Right ventricle myocardium inferior (tissue), 1 donor: Measurements from ENCODE around the gene FAM168B. TPM values are rescaled to one million over a fixed set of nuclear protein-coding genes. Genes with fewer than 3 reads are reported as not detected.
A peak's percentile ranks its signal among the peaks of the same experiment; 100 is the strongest.

ENCODE experiments used
- ATAC-seq: fragments of 200-7000 bp; cut with Tn5 transposase; one replicate; pipeline ENCODE4 v1.9.1; 2020; ENCODE audit warnings: mild to moderate bottlenecking, moderate library complexity
- DNase-seq: peaks from one replicate; pipeline ENCODE4 v3.0.0; 2021; ENCODE audit errors: missing footprints
- intact Hi-C: fragments of 100-400 bp; cut with DNase I; formaldehyde crosslinking; loops from one replicate; pipeline ENCODE4 v1.11.0; 2022
- total RNA-seq: library from RNA; stranded (reverse); fragmentation: NEBNext Ultra II Directional; extraction: Animal tissue kit (Norgen Biotek cat#: 25700); gene quantifications from one replicate; pipeline ENCODE4 v1.2.1, GENCODE V29; 2021
- donor health status: DM: no; HTN: yes; CAD: no; lungs with severe emphysema.

Gene FAM168B
- total RNA-seq, 1 donor from 2014 or later, result 85.6 TPM

GRCh38 chr2:131063501-131064283 lies 29.6 kb downstream of the FAM168B start:
- DNase-seq (no peak), ATAC-seq (peak; percentile 49)
- intact Hi-C loops, result no loop called here

- no peak for DNase-seq
- intact Hi-C loops, result no loop called here
- ATAC-seq, result no peak
Observed at GRCh38 chr2:131058920-131059319, 34.3 kb downstream of the FAM168B start.

- no peak for ATAC-seq
- DNase-seq, result no peak
- intact Hi-C loops, result no loop called here
Observed at GRCh38 chr2:131058214-131058843, 34.9 kb downstream of the FAM168B start.

GRCh38 chr2:131056932-131057287 lies 36.4 kb downstream of the FAM168B start:
- DNase-seq, result no peak
- intact Hi-C loops, result no loop called here
- no peak for ATAC-seq

GRCh38 chr2:131056204-131056931 lies 36.9 kb downstream of the FAM168B start:
- ATAC-seq (peak; percentile 35), DNase-seq (no peak)
- intact Hi-C loops, result no loop called here

- ATAC-seq (peak; percentile 27), DNase-seq (no peak)
- intact Hi-C loops, result no loop called here
Observed at GRCh38 chr2:131055169-131056065, 37.8 kb downstream of the FAM168B start.

GRCh38 chr2:131054488-131054887 lies 38.8 kb downstream of the FAM168B start:
- DNase-seq (no peak), ATAC-seq (no peak)
- intact Hi-C loops, result no loop called here

- no peak for ATAC-seq
- no peak for DNase-seq
- intact Hi-C loops, result no loop called here
Observed at GRCh38 chr2:131052741-131053263, 40.5 kb downstream of the FAM168B start.

- ATAC-seq (no peak), DNase-seq (no peak)
- intact Hi-C loops, result no loop called here
Observed at GRCh38 chr2:131050896-131051295, 42.4 kb downstream of the FAM168B start.

- intact Hi-C loops, result no loop called here
- ATAC-seq (no peak), DNase-seq (no peak)
Observed at GRCh38 chr2:131049150-131049718, 44.0 kb downstream of the FAM168B start.

- DNase-seq, result no peak
- no peak for ATAC-seq
- intact Hi-C loops, result no loop called here
Observed at GRCh38 chr2:131048641-131049040, 44.6 kb downstream of the FAM168B start.

GRCh38 chr2:131047920-131048560 lies 45.2 kb downstream of the FAM168B start:
- DNase-seq (no peak), ATAC-seq (no peak)

GRCh38 chr2:131046918-131047652 lies 46.2 kb downstream of the FAM168B start:
- DNase-seq (no peak), ATAC-seq (peak; percentile 50)
- intact Hi-C loops, result no loop called here

More at GRCh38 chr2:131047920-131048560, 45.2 kb downstream of the FAM168B start:
- intact Hi-C loops, result no loop called here

GRCh38 chr2:131046028-131046917 lies 47.0 kb downstream of the FAM168B start:
- intact Hi-C loops, result no loop called here
- DNase-seq, result no peak
- ATAC-seq, result peak; percentile 27

- intact Hi-C loops, result no loop called here
Observed at GRCh38 chr2:131045286-131046027, 47.8 kb downstream of the FAM168B start.

GRCh38 chr2:131044757-131045150 lies 48.5 kb downstream of the FAM168B start:
- no peak for ATAC-seq
- intact Hi-C loops, result no loop called here
- DNase-seq, result no peak

More at GRCh38 chr2:131045286-131046027, 47.8 kb downstream of the FAM168B start:
- no peak for DNase-seq
- ATAC-seq, result no peak
